Transverse colon (tissue), 4 donors: ENCODE data around the gene VNN1.

Source experiments
- EP300 ChIP-seq: sonication (generic); formaldehyde crosslinking; IDR thresholded peaks from one replicate; pipeline ENCODE4 v1.6.1; 2017; ENCODE audit warnings: antibody characterized with exemption, low read depth
- POLR2A ChIP-seq: fragments of 450-650 bp; IDR thresholded peaks from one replicate; pipeline ENCODE4 v1.6.1; 2016; ENCODE audit warnings: antibody characterized with exemption, mild to moderate bottlenecking, moderate library complexity
- POLR2AphosphoS5 ChIP-seq, 3 donors: sonication (generic); formaldehyde crosslinking; IDR thresholded peaks; one replicate each; pipeline ENCODE4 v1.6.1; 2016; ENCODE audit warnings: antibody characterized with exemption in 3 of 3
- TF ChIP-seq, protein P1 (sequence below), 5 experiments: fragments of 200-600 bp in 3 of 5; fragments of 450-650 bp in 2 of 5; sonication (generic) in 3 of 5; IDR thresholded peaks; 1 replicate in 2 of 5; 2 replicates in 3 of 5; pipeline ENCODE4 v1.5.1; 2016 to 2017; ENCODE audit warnings: antibody characterized with exemption in 5 of 5, inconsistent platforms in 3 of 5, mild to moderate bottlenecking in 2 of 5, moderate library complexity in 1 of 5

DNA sequence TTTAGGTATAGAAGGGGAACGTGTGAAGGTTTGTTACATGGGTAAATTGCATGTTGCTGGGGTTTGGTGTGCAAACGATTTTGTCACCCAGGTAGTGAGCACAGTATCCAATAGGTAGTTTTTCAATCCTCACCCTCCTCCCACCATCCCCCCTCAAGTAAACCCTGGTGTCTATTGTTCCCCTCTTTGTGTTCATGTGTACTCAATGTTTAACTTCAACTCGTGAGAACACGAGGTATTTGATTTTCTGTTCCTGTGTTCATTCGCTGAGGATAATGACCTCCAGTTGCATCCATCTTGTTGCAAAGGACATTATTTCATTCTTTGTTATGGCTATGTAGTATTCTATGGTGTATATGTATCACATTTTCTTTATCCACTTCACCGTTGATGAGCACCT is 11.6 kb upstream of the VNN1 start:
- no peak for TF ChIP-seq POLR2A
- TF ChIP-seq POLR2AphosphoS5 (IDR thresholded peaks at IDR 0.05): no peak
- TF ChIP-seq, protein P1, sequence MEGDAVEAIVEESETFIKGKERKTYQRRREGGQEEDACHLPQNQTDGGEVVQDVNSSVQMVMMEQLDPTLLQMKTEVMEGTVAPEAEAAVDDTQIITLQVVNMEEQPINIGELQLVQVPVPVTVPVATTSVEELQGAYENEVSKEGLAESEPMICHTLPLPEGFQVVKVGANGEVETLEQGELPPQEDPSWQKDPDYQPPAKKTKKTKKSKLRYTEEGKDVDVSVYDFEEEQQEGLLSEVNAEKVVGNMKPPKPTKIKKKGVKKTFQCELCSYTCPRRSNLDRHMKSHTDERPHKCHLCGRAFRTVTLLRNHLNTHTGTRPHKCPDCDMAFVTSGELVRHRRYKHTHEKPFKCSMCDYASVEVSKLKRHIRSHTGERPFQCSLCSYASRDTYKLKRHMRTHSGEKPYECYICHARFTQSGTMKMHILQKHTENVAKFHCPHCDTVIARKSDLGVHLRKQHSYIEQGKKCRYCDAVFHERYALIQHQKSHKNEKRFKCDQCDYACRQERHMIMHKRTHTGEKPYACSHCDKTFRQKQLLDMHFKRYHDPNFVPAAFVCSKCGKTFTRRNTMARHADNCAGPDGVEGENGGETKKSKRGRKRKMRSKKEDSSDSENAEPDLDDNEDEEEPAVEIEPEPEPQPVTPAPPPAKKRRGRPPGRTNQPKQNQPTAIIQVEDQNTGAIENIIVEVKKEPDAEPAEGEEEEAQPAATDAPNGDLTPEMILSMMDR (IDR thresholded peaks at IDR 0.05): no peak
- TF ChIP-seq EP300: no peak
